GM19238 (cell line): ENCODE measurements around the gene PLCB4.

Experiments
- DNase-seq: peaks from one replicate; pipeline ENCODE4 v3.0.0; 2011; ENCODE audit warnings: low spot score; ENCODE audit not compliant: insufficient read length

The PLCB4 gene

DNA sequence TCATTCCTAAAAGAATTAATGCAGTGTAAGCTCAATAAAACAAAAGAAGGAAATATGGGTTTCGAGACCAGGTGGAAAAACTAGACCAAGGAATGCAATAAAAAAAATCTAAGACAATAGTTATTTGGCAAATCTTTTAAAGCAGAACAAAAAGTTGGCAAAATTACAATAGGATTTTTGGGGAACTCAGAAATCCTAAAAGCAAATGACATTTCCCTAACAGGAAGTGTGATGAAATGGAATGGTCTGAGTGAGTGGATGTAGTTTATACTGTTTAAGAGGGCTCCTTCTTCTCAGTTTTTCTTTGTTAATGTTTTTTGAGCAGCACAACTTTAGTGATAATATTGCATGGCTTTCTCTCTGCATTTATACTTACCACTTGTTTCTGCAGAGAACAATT is 190.0 kb downstream of the PLCB4 start:
- no peak for DNase-seq

DNA sequence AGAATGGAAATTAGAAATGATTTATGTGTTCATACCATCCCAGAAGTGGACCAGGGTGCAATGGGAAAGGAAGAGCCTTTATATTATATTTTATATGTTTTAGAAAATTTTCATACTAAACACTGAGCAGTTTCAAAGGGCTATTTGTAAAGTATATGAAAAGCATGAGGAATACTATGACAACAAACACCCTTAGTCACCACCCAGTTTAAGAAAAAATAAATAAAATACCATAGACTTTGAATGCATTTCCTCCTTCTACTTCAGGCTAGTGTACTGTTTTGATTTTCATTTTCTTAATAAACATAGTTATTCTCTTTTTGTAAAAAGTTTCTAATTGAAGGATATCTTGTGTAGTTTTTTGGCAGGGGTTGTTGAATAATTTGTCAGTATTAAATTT is 191.1 kb downstream of the PLCB4 start:
- DNase-seq: no peak

DNA sequence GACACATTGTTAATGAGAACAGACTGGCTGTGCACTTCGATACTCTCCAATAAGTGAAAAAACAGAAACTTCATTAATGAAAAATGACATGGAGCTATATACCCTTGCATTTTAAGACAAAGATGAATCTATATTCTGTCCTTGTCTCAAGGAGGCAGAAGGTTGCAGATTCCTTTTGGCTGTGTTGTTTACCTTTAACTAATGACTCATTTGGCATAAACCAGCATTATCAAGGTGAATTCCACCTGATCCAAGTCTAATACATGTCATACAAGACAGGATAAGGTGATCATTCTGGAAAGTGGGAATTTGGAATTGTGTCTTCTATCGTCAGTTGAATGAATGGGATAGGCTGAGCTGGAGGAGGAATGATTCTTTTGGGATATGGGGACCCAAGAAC is 192.9 kb downstream of the PLCB4 start:
- no peak for DNase-seq

DNA sequence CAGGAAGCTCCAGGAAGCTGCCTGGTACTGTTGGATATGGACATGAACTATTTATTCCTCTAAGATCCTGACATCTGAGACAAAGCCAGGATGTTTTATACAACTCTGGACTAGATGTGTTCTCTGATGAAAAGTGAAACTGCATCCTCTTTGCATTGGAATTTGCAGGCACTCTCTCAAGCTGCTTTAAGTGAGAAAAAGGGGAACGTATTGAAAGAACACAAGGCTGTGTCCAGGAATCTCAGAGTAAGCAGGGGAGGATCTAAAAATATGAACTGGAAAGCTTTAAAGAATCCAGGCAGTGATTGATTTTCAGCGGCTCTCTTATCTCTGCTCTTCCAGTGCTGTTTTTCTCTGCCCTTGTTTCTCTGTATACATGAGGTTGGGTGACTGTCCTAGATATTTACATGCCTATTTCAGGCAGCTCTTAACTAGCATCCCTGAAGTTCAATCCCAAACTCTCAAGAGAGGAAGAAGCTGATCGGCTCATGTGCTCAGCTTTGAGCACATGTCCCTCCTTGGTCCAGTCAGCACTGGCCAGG is 193.8 kb downstream of the PLCB4 start:
- no peak for DNase-seq

DNA sequence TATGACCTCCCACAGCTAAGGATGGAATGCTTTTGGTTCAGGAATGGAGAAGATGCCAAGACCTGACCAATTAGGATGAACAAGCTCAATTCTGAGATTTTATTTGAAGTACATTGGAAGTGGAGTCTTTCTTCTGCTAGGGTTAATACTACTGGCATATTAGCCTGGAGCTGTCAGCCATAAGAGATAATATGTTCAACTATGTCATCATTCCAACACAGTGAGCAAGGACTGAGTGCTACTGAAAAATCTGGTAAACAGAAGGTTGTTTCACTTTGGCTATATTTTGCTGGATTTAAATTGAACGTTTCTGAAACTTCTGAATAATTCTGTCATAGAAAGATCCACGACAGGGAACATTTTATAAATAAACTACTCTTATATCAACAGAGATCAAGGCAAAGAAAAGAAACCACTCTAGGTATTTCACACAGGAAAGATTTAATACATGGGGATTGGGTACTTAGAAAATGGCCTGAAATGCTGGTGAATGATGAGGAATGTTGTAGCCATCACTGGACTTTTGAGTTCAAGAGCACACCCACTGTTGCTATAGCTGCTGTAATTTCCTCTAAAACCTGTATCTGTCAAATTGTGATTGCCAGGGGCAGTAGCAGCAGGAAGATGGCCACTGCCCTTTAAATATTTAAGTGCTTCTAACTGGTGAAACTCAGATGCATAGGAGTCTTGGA is 200.5 kb downstream of the PLCB4 start:
- no peak for DNase-seq

DNA sequence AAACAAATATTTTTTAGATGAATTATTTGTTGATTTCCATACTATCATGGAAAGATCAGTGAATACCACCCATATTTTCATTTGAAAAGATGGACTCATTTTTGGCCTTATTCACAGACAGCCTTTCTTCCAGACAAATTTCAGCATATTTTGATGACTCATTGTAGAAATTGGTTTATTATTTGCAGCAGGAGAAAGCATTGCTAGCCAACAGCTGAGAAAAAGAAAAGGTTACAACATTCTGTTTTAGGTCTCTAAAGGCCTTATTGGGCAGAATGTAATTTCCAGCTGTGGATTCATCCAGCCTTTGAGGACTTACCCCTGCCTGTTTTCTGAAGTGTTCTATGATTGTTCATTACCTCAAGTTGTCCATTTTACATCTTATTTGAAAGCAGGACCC is 201.9 kb downstream of the PLCB4 start:
- no peak for DNase-seq

DNA sequence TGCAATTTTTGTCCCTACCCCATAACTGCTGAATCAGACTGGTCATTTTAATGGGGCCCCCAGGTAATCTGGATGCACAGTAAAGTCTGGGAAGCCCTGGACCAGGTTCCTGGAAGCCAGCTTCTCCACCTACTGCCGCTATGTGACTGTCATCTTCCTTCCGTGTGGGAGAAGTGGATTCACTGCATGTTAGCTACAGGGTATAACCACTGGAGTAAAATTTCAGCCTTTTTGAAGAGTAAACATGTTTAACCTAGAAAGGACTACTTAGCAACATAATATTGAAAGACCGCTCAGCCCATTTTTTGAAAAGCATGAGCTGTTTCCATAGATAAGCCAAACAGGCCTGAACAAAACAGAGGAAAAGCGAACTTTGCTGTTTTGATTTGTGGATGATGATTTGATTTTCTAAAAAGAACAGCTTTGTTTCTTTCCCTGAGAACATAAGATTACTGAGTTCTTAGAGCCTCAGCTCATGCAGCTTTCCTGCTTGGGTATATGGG is 208.1 kb downstream of the PLCB4 start:
- DNase-seq: no peak

DNA sequence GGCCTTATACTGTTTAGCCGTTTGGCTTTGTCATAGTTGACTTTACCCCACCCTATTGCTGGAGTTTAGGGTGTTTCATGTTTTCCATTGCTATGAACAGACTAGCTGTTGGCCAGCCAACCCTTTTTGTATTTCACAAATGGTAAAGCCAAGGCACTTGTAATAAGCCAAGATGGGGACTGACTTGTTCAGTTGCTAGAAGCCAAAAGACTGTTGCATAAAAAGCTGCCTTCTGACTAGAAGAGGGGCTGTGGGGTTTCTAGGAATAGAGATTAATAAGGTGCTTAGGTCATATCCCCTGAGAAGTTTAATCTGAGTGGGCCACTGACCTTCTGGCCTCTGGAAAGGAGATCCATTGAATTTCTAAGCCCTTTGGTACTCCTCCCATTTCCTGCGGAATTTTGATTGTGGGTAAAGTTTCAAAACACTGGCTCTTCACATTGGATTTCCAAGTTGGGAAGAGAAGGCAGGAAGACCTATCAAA is 211.1 kb downstream of the PLCB4 start:
- no peak for DNase-seq

DNA sequence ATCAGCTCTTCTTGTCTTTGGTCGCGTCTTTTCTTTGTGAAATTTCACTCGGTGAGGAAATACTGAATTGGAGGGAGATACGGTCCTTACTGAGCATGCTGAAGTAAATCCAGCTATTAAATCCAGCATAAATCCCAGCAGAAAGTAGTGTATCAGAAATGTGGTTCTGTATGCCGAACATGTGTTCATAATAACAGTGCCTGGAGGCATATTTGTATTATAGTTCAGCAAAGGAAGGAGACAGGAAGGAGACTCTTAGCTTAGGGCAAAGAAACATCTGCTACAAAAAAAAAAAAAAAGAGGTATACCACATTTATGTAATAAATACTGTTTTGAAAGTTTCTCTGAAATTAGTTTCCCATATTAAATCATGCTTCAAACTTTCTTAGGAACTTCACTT is 211.8 kb downstream of the PLCB4 start:
- DNase-seq: no peak

DNA sequence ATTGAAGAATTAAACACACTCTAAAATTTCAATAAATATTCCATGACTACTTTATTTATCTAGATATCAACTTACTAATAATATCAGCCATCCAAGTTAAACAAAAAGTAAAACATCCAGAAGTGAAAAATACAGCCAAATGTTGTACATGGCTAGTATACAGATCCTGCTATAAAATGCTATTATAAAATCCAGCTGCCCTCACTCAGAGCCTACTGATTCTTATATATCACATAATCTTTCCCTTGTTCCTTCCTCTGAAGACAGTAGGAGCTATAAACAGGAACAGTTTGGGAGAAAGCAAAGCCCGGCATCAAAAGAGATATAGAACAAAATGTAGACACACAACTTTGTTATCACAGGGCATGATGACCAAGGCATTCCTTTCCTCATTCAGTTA is 212.9 kb downstream of the PLCB4 start:
- no peak for DNase-seq

DNA sequence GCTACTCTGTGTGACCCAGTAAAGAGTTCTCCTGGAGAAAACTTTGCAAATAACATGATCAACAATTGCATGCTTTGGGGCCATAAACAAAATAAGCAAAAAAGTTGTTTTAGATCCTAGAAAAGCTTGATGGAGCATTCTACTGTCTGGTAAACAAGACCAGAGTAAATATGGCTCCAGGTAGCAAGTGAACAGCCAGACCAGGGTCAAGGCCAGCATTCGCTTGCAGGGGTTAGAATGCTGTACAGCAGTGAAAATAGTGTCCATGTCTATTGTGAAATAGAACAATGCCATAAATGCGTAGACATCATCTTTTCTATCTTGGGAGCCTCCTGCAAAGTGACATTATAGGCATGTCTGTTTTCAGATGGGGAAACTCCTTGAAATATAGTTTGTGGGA is 216.7 kb downstream of the PLCB4 start:
- DNase-seq: no peak

DNA sequence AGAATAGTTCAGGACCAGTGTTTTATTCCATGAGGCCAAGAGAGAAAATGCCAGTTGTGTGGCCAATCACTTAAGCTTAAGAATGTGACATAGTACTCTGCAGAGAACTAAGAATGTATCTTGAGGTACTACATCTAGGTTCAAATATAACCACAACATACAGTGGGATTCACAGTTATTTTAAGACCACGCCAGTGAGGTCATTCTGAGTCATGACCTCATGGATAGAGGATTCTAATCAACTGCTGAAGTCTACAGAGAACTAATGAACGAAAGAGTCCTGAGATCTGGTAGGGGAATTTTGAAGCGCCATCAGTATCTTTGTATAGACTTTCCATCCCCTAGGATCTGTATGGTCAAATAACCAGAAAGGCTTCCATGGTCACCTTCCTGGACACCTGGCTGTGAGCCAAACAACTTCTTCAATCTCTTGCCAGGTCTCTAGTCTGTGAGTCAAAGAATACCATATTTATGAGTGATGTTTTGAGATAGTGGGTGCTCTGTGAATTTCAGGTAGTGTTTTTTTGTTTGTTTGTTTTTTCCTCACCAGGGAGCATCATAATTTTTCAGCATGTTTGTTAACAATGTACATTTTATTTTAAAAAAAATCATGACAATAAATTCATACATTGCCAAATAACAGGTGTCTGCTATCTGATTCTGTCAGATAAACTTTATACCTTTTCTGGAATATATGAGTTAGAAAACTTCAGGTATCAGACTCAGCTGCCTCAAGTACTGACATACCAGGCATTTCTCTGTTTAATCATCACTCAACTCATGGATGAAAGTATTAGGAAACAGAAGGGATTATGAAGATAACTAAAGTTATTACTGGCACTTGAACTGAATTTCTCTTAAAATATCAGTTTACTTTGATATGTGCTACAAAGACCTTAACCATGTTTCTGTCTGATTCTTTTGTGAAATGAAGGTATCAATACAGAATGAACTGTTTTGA is 217.9 kb downstream of the PLCB4 start:
- no peak for DNase-seq

DNA sequence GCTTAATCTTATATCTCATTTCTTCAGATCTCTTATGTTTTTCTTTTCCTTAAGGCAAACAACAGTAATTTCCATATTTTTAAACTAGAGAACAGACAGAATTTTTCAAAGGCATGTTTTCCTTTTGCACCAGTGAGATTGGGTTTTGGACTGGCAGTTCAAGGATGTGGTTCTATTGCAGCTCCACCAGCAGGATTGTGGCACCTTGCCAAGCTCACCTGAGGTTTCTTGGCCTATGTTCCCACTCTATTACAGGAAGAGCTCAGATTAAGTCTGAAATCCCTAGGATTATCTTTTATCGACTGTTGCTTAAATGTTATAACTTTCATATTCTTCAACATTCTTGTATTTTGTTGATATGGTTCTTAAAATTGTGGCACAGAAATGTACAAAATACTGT is 218.9 kb downstream of the PLCB4 start:
- no peak for DNase-seq

DNA sequence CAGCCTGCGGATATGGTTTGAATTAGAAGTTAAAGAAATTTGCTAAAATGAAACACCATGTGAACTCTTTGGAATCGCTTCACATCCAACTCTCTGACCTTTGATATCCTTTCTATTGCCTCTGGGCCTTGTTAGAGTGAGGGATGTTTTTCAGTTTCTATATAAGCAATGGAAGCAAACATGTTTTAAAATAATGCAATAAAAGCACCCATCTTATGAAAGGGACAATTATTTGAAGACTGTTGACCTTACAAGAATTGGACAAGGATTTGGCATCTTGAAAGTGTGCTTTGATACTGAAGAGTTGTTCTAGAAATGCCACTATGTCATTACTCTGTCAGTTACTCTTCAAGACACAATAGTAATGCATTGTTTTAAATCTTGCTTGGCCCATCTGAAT is 221.4 kb downstream of the PLCB4 start:
- no peak for DNase-seq

DNA sequence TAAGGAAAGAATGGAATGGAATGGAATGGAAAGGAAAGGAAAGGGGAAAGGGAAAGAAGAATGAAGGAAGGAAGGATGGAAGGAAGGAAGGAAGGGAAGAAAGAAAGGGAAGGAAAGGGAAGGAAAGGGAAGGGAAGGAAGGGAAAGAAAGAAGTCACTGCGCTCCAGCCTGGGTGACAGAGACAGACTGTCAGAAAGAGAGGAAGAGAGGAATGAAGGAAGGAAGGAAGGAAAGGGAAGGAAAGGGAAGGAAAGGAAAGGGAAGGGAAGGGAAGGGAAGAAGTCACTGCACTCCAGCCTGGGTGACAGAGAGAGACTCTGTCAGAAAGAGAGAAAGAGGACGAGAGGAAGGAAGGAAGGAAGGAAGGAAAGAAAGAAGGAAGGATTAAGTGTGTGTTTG is 224.3 kb downstream of the PLCB4 start:
- no peak for DNase-seq

DNA sequence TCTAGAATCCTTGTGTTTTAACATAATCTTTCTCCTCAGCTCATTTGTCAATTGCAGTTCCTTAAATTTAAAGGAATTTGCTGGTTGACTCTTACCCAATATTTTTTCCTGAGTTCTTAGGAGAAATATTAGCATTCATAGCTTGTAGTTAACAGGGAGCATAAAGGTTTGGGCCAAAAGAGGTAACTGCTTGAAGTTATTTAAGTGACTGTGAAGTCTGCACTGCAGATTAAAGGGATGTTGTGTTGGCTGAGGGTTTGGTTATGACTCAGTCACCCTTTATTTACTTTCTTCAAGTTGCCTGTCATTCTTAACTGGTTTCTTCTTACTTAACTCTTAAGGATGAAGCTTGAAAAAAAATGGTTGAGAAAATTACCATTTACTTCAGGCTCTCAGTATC is 225.2 kb downstream of the PLCB4 start:
- no peak for DNase-seq

DNA sequence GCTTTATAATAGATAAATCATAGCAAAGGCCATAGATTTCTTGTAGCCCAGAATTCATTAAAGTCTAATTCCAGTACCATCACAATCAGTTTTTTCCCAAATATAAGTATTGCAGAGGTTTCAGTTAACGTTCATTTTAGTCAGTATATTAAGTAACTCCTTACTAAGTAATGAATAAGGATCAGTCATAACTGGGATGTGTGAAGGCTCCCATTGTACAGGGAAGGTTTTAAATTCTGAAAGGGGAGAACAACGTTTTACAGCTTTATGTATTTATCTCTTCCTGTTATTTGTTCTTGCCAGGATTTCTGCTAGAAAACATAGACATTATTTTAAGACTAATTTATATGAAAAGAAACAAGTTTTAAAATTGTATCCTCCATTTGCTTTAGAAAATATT is 230.0 kb downstream of the PLCB4 start:
- DNase-seq: no peak

DNA sequence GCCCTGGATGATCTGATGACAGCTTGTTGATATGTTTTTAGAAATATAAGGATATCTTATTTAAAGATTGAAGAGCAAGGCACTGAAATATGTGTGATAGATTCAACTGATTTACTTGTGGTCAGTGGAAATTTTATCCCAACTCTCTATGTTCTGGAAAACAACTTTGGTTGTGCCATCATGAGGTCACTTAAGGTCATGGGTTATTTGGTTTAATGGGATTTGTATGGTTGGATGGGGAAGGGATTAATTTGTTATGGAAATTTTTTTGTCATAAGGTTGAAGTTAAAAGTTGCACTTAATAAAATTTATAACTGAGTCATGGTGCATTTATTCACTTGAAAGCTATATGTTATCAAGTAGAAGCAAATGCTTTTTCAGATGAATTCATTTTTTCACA is 231.2 kb downstream of the PLCB4 start:
- DNase-seq: no peak

DNA sequence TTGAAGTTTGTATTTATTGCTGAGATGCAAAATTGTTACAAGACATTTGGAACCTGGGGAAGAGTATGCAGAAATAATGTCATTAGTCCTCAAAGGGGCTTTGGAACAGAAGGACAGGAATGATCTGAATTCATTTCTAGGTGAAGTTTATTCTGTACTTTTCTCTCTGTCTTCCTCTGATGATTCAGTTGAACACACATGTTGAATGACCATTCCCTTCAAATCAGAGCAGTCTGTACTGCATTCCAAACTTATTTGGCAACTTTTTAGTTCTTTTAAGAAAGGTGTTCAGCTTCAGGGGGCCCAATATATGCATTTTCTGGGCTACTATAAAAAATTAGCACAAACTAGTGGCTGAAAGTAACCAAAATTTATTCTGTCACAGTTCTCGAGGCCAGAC is 231.6 kb downstream of the PLCB4 start:
- no peak for DNase-seq

DNA sequence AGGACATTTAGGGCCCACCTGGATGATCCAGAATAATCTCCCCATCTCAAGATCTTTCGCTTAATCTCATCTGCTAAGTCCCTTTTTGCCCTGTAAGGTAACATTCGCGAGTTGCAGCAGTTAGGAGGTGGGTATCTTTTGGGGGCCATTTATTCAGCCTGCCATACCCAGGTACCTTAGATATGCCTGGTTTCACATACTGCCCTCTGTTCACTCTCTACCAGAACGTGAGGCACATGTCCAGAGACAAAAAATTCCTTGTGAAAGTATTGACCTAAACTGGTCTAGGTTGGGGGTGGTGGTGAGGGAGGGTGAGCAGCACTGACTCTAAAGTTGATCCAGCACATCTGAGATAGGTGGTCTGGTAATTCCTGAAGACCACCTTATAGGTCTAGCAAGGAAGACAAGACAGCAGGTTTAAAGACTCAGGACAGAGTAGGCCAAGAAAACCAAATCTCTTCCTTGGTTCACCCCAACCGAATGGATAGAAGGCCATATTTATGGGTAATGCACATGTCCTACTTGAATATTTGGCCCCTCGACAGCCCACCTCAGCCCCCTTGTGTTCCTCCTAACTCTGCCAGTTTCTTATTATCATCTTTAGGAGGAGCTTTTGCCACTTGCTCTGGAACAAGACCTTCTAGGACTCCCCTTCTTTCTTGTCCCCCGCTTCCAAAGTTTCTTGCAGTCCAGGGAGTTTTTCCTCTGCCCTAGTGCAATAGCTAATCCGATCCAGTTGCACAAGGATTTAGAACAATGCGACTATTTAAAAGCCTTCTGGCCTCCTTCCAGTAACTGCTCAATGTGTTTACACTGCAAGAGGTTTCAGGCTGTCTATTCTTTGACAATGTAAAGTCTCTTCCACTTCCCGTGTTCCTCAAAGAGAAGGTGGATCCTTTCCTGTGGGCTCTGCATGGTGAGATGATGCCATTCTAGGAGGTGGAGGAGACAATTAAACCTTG is 232.5 kb downstream of the PLCB4 start:
- DNase-seq: no peak

DNA sequence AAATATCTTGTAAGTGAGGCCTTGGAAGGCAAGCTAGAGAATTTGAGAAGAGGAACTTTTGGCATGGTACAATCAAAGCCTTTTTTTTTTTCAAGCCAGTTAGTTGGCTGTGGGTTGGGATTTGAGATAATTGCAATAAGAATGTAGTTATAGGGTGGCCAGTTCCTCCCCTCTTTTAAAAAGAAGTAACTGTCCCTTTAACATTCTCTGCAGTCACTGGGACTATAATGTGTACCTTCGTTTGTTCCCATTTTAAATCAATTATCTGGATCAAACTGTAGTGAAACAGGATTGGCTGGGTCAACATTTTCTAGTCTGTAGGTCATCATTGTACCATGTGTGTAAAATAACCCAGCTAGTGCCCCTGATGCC is 233.2 kb downstream of the PLCB4 start:
- DNase-seq: no peak
